Endothelial cell (in vitro differentiated cells): ENCODE measurements around the gene OTUD6A. TPM values are rescaled to one million over a fixed set of nuclear protein-coding genes. Genes with fewer than 3 reads are reported as not detected.

ENCODE experiments used
- DNase-seq: peaks from one replicate; pipeline ENCODE4 v3.0.0; 2021; ENCODE audit warnings: low spot score
- H3K27ac Mint-ChIP-seq: one replicate; pipeline ENCODE4 v1.8.0; 2021; ENCODE audit warnings: mixed read lengths, inconsistent platforms; ENCODE audit not compliant: unreplicated experiment
- H3K27me3 Mint-ChIP-seq: one replicate; pipeline ENCODE4 v1.8.0; 2021; ENCODE audit warnings: mild to moderate bottlenecking, moderate library complexity, mixed read lengths, inconsistent platforms; ENCODE audit not compliant: unreplicated experiment
- H3K36me3 Mint-ChIP-seq: one replicate; pipeline ENCODE4 v1.8.0; 2021; ENCODE audit warnings: mild to moderate bottlenecking, low read depth, mixed read lengths, inconsistent platforms; ENCODE audit not compliant: unreplicated experiment
- H3K4me1 Mint-ChIP-seq: one replicate; pipeline ENCODE4 v1.8.0; 2021; ENCODE audit warnings: mild to moderate bottlenecking, mixed read lengths, inconsistent platforms; ENCODE audit not compliant: unreplicated experiment
- H3K4me3 Mint-ChIP-seq: one replicate; pipeline ENCODE4 v1.8.0; 2021; ENCODE audit warnings: mild to moderate bottlenecking, mixed read lengths, inconsistent platforms; ENCODE audit not compliant: unreplicated experiment
- H3K9me3 Mint-ChIP-seq: one replicate; pipeline ENCODE4 v1.8.0; 2021; ENCODE audit warnings: mixed read lengths, inconsistent platforms; ENCODE audit not compliant: unreplicated experiment
- CTCF ChIP-seq: fragments of 200-600 bp; sonication (generic); IDR thresholded peaks from one replicate; pipeline ENCODE4 v1.5.0; 2021; ENCODE audit warnings: antibody characterized with exemption; ENCODE audit not compliant: unreplicated experiment
- total RNA-seq: library from RNA; stranded (reverse); fragmentation: NEBNext Ultra II Directional; extraction: Animal tissue kit (Norgen Biotek cat#: 25700); gene quantifications from one replicate; pipeline ENCODE4 v1.2.1, GENCODE V29; 2021; ENCODE audit not compliant: unreplicated experiment

Gene OTUD6A
- total RNA-seq, 1 donor from 2014 or later: not detected

GRCh38 chrX:70038951-70039350 is 23.3 kb upstream of the OTUD6A start:
- Mint-ChIP-seq H3K4me1 (peaks cover 4% of the 10 kb centered on the region), H3K27ac (no peak overlapping the region), H3K27me3 (peaks cover under 1% of the 10 kb centered on the region), H3K9me3 (no peaks in the 10 kb centered on the region), H3K36me3 (no peaks in the 10 kb centered on the region), H3K4me3 (no peak overlapping the region)
- DNase-seq: no peak
- TF ChIP-seq CTCF: no peak

GRCh38 chrX:70039758-70040157 is 22.5 kb upstream of the OTUD6A start:
- H3K4me3 Mint-ChIP-seq: no peak overlapping the region
- no peak for DNase-seq
- no peaks in the 10 kb centered on the region for H3K4me1 Mint-ChIP-seq
- H3K36me3 Mint-ChIP-seq: no peaks in the 10 kb centered on the region
- H3K9me3 Mint-ChIP-seq: no peaks in the 10 kb centered on the region
- H3K27ac Mint-ChIP-seq: no peak overlapping the region
- no peak for TF ChIP-seq CTCF
- no peaks in the 10 kb centered on the region for H3K27me3 Mint-ChIP-seq

GRCh38 chrX:70041993-70042392 is 20.3 kb upstream of the OTUD6A start:
- TF ChIP-seq CTCF: no peak
- Mint-ChIP-seq H3K27me3 (peaks cover 2% of the 10 kb centered on the region), H3K4me3 (no peak overlapping the region), H3K36me3 (no peaks in the 10 kb centered on the region), H3K9me3 (no peaks in the 10 kb centered on the region), H3K4me1 (no peaks in the 10 kb centered on the region), H3K27ac (no peak overlapping the region)
- no peak for DNase-seq

GRCh38 chrX:70042399-70043371 is 19.6 kb upstream of the OTUD6A start:
- H3K27ac Mint-ChIP-seq: no peak overlapping the region
- no peaks in the 10 kb centered on the region for H3K9me3 Mint-ChIP-seq
- peaks cover 2% of the 10 kb centered on the region for H3K27me3 Mint-ChIP-seq
- no peak for DNase-seq
- H3K36me3 Mint-ChIP-seq: no peaks in the 10 kb centered on the region
- no peaks in the 10 kb centered on the region for H3K4me1 Mint-ChIP-seq
- H3K4me3 Mint-ChIP-seq: no peak overlapping the region
- TF ChIP-seq CTCF: no peak

- Mint-ChIP-seq H3K4me1 (no peaks in the 10 kb centered on the region), H3K36me3 (no peaks in the 10 kb centered on the region), H3K4me3 (no peak overlapping the region), H3K27me3 (peaks cover 2% of the 10 kb centered on the region), H3K9me3 (no peaks in the 10 kb centered on the region), H3K27ac (no peak overlapping the region)
- DNase-seq: no peak
- no peak for TF ChIP-seq CTCF
These were observed 18.6 kb upstream of the OTUD6A start for GRCh38 chrX:70043685-70044084.
